HUES6 (cell line): Measurements from ENCODE around the gene BCAS3.

Source experiments
- H3K27ac ChIP-seq: 2 replicates; pipeline ENCODE4 v1.7.0; 2013; ENCODE audit warnings: low read depth, mild to moderate bottlenecking, low read length, inconsistent platforms
- H3K27me3 ChIP-seq: 2 replicates; pipeline ENCODE4 v1.6.1; 2013; ENCODE audit warnings: low read length; ENCODE audit not compliant: control insufficient read depth, insufficient read depth
- H3K36me3 ChIP-seq: 2 replicates; pipeline ENCODE4 v1.6.1; 2013; ENCODE audit warnings: low read length; ENCODE audit not compliant: control insufficient read depth, insufficient read depth
- H3K4me1 ChIP-seq: 2 replicates; pipeline ENCODE4 v1.6.1; 2013; ENCODE audit warnings: low read length; ENCODE audit not compliant: control insufficient read depth, insufficient read depth
- H3K4me3 ChIP-seq: 2 replicates; pipeline ENCODE4 v1.5.1; 2013; ENCODE audit warnings: low read depth, low read length
- H3K9ac ChIP-seq: one replicate; pipeline ENCODE4 v1.6.1; 2013; ENCODE audit warnings: mild to moderate bottlenecking, low read length
- H3K9me3 ChIP-seq: 2 replicates; pipeline ENCODE4 v1.6.1; 2013; ENCODE audit warnings: low read depth, low read length; ENCODE audit not compliant: control insufficient read depth, insufficient read depth

BCAS3 gene

GRCh38 chr17:61386251-61386650 lies 708.6 kb downstream of the BCAS3 start:
- Histone ChIP-seq H3K4me3 (no peak overlapping the region), H3K9me3 (no peaks in the 10 kb centered on the region), H3K4me1 (peaks cover 11% of the 10 kb centered on the region; the same call in 1 of the 2 replicates), H3K27me3 (peaks cover 8% of the 10 kb centered on the region; the same call in 1 of the 2 replicates), H3K9ac (no peak overlapping the region), H3K36me3 (no peaks in the 10 kb centered on the region), H3K27ac (no peak overlapping the region)

GRCh38 chr17:61387011-61387410 lies 709.4 kb downstream of the BCAS3 start:
- no peak overlapping the region for H3K27ac ChIP-seq
- H3K9ac ChIP-seq: no peak overlapping the region
- peaks cover 11% of the 10 kb centered on the region; the same call in 1 of the 2 replicates for H3K4me1 ChIP-seq
- peaks cover 16% of the 10 kb centered on the region; the same call in 1 of the 2 replicates for H3K27me3 ChIP-seq
- no peaks in the 10 kb centered on the region for H3K9me3 ChIP-seq
- no peaks in the 10 kb centered on the region for H3K36me3 ChIP-seq
- no peak overlapping the region for H3K4me3 ChIP-seq

GRCh38 chr17:61387511-61388305 lies 710.1 kb downstream of the BCAS3 start:
- H3K9me3 ChIP-seq: no peaks in the 10 kb centered on the region
- peaks cover 23% of the 10 kb centered on the region for H3K27me3 ChIP-seq
- H3K27ac ChIP-seq: no peak overlapping the region
- H3K36me3 ChIP-seq: no peaks in the 10 kb centered on the region
- peaks cover 11% of the 10 kb centered on the region; the same call in 1 of the 2 replicates for H3K4me1 ChIP-seq
- H3K9ac ChIP-seq: no peak overlapping the region
- H3K4me3 ChIP-seq: no peak overlapping the region

- Histone ChIP-seq H3K9ac (no peak overlapping the region), H3K4me1 (peaks cover 14% of the 10 kb centered on the region; the same call in 1 of the 2 replicates), H3K27ac (no peak overlapping the region), H3K9me3 (no peaks in the 10 kb centered on the region), H3K36me3 (no peaks in the 10 kb centered on the region), H3K27me3 (peaks cover 33% of the 10 kb centered on the region), H3K4me3 (no peak overlapping the region)
These were observed 711.1 kb downstream of the BCAS3 start for GRCh38 chr17:61388561-61389356.

- no peak overlapping the region for H3K4me3 ChIP-seq
- H3K9ac ChIP-seq: no peak overlapping the region
- H3K9me3 ChIP-seq: no peaks in the 10 kb centered on the region
- H3K36me3 ChIP-seq: no peaks in the 10 kb centered on the region
- no peak overlapping the region for H3K27ac ChIP-seq
- peaks cover 18% of the 10 kb centered on the region; the same call in 1 of the 2 replicates for H3K4me1 ChIP-seq
- H3K27me3 ChIP-seq: peaks cover 44% of the 10 kb centered on the region
These were observed 712.2 kb downstream of the BCAS3 start for GRCh38 chr17:61389670-61390478.

- Histone ChIP-seq H3K36me3 (no peaks in the 10 kb centered on the region), H3K9ac (no peak overlapping the region), H3K4me1 (peaks cover 16% of the 10 kb centered on the region; the same call in 1 of the 2 replicates), H3K4me3 (no peak overlapping the region), H3K27ac (no peak overlapping the region), H3K9me3 (no peaks in the 10 kb centered on the region), H3K27me3 (peaks cover 50% of the 10 kb centered on the region)
These were observed 712.8 kb downstream of the BCAS3 start for GRCh38 chr17:61390479-61390791.

- H3K27me3 ChIP-seq: peaks cover 63% of the 10 kb centered on the region
- H3K9me3 ChIP-seq: no peaks in the 10 kb centered on the region
- H3K4me3 ChIP-seq: no peak overlapping the region
- no peak overlapping the region for H3K9ac ChIP-seq
- no peak overlapping the region for H3K27ac ChIP-seq
- H3K36me3 ChIP-seq: no peaks in the 10 kb centered on the region
- H3K4me1 ChIP-seq: peaks cover 23% of the 10 kb centered on the region
These were observed 714.1 kb downstream of the BCAS3 start for GRCh38 chr17:61391595-61392291.

- Histone ChIP-seq H3K9me3 (no peaks in the 10 kb centered on the region), H3K27me3 (peaks cover 72% of the 10 kb centered on the region), H3K9ac (no peak overlapping the region), H3K36me3 (no peaks in the 10 kb centered on the region), H3K27ac (no peak overlapping the region), H3K4me3 (no peak overlapping the region), H3K4me1 (peaks cover 26% of the 10 kb centered on the region)
These were observed 715.0 kb downstream of the BCAS3 start for GRCh38 chr17:61392679-61393078.

GRCh38 chr17:61393550-61393903 lies 715.9 kb downstream of the BCAS3 start:
- H3K27ac ChIP-seq: no peak overlapping the region

GRCh38 chr17:61393904-61394629 lies 716.4 kb downstream of the BCAS3 start:
- H3K9me3 ChIP-seq: no peaks in the 10 kb centered on the region
- H3K4me1 ChIP-seq: peaks cover 37% of the 10 kb centered on the region
- H3K36me3 ChIP-seq: no peaks in the 10 kb centered on the region
- H3K4me3 ChIP-seq: no peak overlapping the region
- H3K27ac ChIP-seq: no peak overlapping the region
- peaks cover 86% of the 10 kb centered on the region for H3K27me3 ChIP-seq
- H3K9ac ChIP-seq: no peak overlapping the region

More at GRCh38 chr17:61393550-61393903, 715.9 kb downstream of the BCAS3 start:
- H3K9me3 ChIP-seq: no peaks in the 10 kb centered on the region
- H3K4me1 ChIP-seq: peaks cover 35% of the 10 kb centered on the region
- no peak overlapping the region for H3K9ac ChIP-seq
- H3K4me3 ChIP-seq: no peak overlapping the region
- no peaks in the 10 kb centered on the region for H3K36me3 ChIP-seq
- peaks cover 80% of the 10 kb centered on the region for H3K27me3 ChIP-seq
